ENCODE data around the gene CORO2B.

The CORO2B gene

GRCh38 chr15:68552344-68552743 is 26.4 kb upstream of the CORO2B start:
- no peak overlapping the region for H3K27ac ChIP-seq
- H3K4me3 ChIP-seq, result no peak overlapping the region
- TF ChIP-seq POLR2AphosphoS5 (IDR thresholded peaks at IDR 0.05; ENCODE audit: borderline replicate concordance, low read depth, low read length), result no peak
- TF ChIP-seq FOXP2 (optimal IDR thresholded peaks at IDR 0.05; ENCODE audit: control extremely low read depth, extremely low read length, insufficient read depth), result no peak
- DNase-seq (ENCODE audit: low read depth, low spot score), result no peak
- no peak overlapping the region for H3K9ac ChIP-seq (ENCODE audit: insufficient read length)
- no peaks in the 10 kb centered on the region for H3K36me3 ChIP-seq (ENCODE audit: insufficient read depth, low read length)
- H3K9me3 ChIP-seq (ENCODE audit: low read depth, low read length), result no peaks in the 10 kb centered on the region

GRCh38 chr15:68552773-68553172 is 26.0 kb upstream of the CORO2B start:
- no peak for TF ChIP-seq EZH2 (IDR thresholded peaks at IDR 0.05)
- TF ChIP-seq POLR2AphosphoS5 (IDR thresholded peaks at IDR 0.05; ENCODE audit: borderline replicate concordance, low read depth, low read length), result no peak
- no peak for TF ChIP-seq FOXP2 (optimal IDR thresholded peaks at IDR 0.05; ENCODE audit: control extremely low read depth, extremely low read length, insufficient read depth)
- H3K27ac ChIP-seq, result no peak overlapping the region
- H3K9me3 ChIP-seq (ENCODE audit: low read depth, low read length), result no peaks in the 10 kb centered on the region
- H3K9ac ChIP-seq (ENCODE audit: insufficient read length), result no peak overlapping the region
- DNase-seq (ENCODE audit: low read depth, low spot score), result no peak
- no peaks in the 10 kb centered on the region for H3K36me3 ChIP-seq (ENCODE audit: insufficient read depth, low read length)
- no peak overlapping the region for H3K4me3 ChIP-seq

GRCh38 chr15:68553314-68553993 is 25.3 kb upstream of the CORO2B start:
- DNase-seq (ENCODE audit: low read depth, low spot score), result no peak
- Histone ChIP-seq H3K4me3 (no peak overlapping the region), H3K9ac (ENCODE audit: insufficient read length) (no peak overlapping the region), H3K9me3 (ENCODE audit: low read depth, low read length) (no peaks in the 10 kb centered on the region), H3K36me3 (ENCODE audit: insufficient read depth, low read length) (no peaks in the 10 kb centered on the region), H3K27ac (no peak overlapping the region)
- TF ChIP-seq EZH2 (IDR thresholded peaks at IDR 0.05), result no peak

DNA sequence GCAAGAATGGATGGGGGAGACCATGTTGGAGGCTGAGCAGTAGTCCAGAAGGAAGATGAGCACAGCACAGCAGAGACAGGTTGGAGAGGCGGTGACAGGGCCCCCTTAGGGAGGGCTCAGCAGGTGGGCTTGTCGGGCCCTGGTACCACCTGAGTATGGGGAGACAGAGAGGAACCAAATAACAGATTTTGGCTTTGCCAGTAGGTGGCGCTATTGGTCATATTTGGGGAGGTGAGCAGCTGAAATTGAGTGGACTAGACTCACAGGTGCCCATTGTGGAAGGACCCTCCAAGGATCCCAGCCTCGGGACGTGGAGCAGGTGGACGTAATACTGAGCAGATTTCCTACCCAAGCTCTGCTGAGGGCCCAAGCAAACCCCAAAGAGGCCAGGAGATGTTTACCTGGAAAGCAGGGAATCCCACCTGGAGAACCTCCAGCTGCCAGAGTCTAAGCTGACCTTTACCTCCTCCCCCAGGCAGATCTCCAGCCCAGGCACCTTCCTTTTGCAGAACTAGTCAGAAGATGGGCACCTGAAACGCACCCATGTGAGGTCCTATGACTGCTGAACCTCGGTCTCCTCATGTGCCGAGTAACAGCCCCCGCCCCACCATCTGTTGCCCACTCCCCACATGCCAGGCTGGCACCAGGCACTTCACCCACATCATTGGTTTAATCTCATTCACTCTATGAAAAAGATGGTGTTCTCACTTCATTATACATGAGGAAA is 24.6 kb upstream of the CORO2B start:
- Histone ChIP-seq H3K9me3 (ENCODE audit: low read depth, low read length) (no peaks in the 10 kb centered on the region), H3K9ac (ENCODE audit: insufficient read length) (no peak overlapping the region), H3K4me3 (no peak overlapping the region), H3K36me3 (ENCODE audit: insufficient read depth, low read length) (no peaks in the 10 kb centered on the region), H3K27ac (no peak overlapping the region)
- DNase-seq (ENCODE audit: low read depth, low spot score), result no peak
- no peak for TF ChIP-seq POLR2AphosphoS5 (IDR thresholded peaks at IDR 0.05; ENCODE audit: borderline replicate concordance, low read depth, low read length)
- TF ChIP-seq FOXP2 (optimal IDR thresholded peaks at IDR 0.05; ENCODE audit: control extremely low read depth, extremely low read length, insufficient read depth), result no peak
- no peak for TF ChIP-seq EZH2 (IDR thresholded peaks at IDR 0.05)

- DNase-seq (ENCODE audit: low read depth, low spot score), result no peak
- TF ChIP-seq FOXP2 (optimal IDR thresholded peaks at IDR 0.05; ENCODE audit: control extremely low read depth, extremely low read length, insufficient read depth) (no peak), EZH2 (IDR thresholded peaks at IDR 0.05) (no peak), POLR2AphosphoS5 (IDR thresholded peaks at IDR 0.05; ENCODE audit: borderline replicate concordance, low read depth, low read length) (no peak)
- Histone ChIP-seq H3K36me3 (ENCODE audit: insufficient read depth, low read length) (no peaks in the 10 kb centered on the region), H3K9ac (ENCODE audit: insufficient read length) (no peak overlapping the region), H3K4me3 (no peak overlapping the region), H3K9me3 (ENCODE audit: low read depth, low read length) (no peaks in the 10 kb centered on the region), H3K27ac (no peak overlapping the region)
Measured at GRCh38 chr15:68554721-68555678, 23.8 kb upstream of the CORO2B start.

DNA sequence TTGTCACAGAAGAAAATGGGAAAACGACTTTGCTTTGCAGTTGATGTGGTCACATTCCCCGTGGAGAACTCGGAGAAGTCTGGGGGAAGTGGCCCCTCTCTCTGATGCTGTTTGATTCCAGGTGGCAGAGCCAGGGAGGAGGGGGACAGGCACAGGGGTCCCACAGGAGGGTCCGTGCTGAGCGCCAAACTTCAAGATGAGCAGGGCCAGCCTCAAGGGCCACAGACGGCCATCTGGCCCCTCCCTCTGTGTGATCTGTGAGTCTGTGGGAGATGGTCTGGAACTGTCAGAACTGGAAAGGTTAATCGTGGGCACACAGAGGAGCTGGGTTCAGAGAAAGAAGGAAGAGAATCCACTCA is 23.1 kb upstream of the CORO2B start:
- Histone ChIP-seq H3K27ac (no peak overlapping the region), H3K9me3 (ENCODE audit: low read depth, low read length) (no peaks in the 10 kb centered on the region), H3K4me3 (no peak overlapping the region), H3K36me3 (ENCODE audit: insufficient read depth, low read length) (no peaks in the 10 kb centered on the region), H3K9ac (ENCODE audit: insufficient read length) (no peak overlapping the region)
- TF ChIP-seq EZH2 (IDR thresholded peaks at IDR 0.05) (no peak), FOXP2 (optimal IDR thresholded peaks at IDR 0.05; ENCODE audit: control extremely low read depth, extremely low read length, insufficient read depth) (no peak), POLR2AphosphoS5 (IDR thresholded peaks at IDR 0.05; ENCODE audit: borderline replicate concordance, low read depth, low read length) (no peak)
- no peak for DNase-seq (ENCODE audit: low read depth, low spot score)

DNA sequence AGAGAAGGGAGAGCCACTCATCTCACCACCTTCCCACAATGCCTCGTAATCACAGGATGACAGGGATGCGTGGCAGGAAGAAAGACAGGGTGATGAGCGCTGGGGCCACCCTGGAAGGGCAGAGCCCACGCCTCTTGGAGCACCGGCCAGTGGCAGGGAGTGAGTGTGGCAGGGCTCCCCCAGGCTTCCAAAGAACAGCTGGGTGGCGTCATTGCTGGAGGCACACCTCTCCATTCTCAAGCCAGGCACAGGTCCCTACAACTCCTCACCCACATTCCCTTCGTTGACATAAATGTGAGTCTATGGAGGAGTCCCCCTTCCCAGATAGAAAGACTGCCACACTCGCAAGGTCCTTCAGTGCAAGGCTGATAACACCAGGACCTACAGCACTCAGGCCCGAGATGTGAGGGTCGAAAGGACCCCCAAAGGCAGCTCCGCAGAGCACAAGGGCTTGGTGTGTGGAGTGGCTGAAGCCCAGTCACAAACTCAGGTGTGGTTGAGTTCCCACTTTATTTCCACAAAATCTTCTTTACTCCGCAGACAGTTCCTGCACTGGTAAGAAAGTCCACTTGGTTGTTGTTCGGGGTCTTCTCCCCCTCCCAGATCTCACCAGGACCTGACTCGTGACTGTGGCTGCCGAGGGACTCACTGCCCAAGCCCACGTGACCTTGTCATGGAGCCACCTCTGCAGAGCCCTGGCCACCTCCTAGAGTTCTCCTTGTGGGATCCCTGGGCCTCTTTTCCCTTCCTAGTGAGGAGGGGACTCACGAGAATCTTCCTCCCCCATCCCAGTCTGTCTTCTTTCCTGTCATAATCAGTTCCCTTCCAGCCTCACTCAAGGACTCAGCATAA is 22.4 kb upstream of the CORO2B start:
- H3K27ac ChIP-seq, result no peak overlapping the region
- H3K9ac ChIP-seq (ENCODE audit: insufficient read length), result no peak overlapping the region
- no peak for TF ChIP-seq EZH2 (IDR thresholded peaks at IDR 0.05)
- no peak for TF ChIP-seq FOXP2 (optimal IDR thresholded peaks at IDR 0.05; ENCODE audit: control extremely low read depth, extremely low read length, insufficient read depth)
- no peak for TF ChIP-seq POLR2AphosphoS5 (IDR thresholded peaks at IDR 0.05; ENCODE audit: borderline replicate concordance, low read depth, low read length)
- H3K9me3 ChIP-seq (ENCODE audit: low read depth, low read length), result no peaks in the 10 kb centered on the region
- H3K4me3 ChIP-seq, result no peak overlapping the region
- DNase-seq (ENCODE audit: low read depth, low spot score), result no peak
- no peaks in the 10 kb centered on the region for H3K36me3 ChIP-seq (ENCODE audit: insufficient read depth, low read length)

All from SK-N-MC (cell line).